LoVo (cell line): ENCODE data around the gene ANKRD39.

Experiments used
- DNase-seq: peaks from one replicate; pipeline ENCODE4 v3.0.0-alpha.2; 2016; ENCODE audit warnings: low spot score

Gene ANKRD39

GRCh38 chr2:96853321-96853720 is 4.5 kb downstream of the ANKRD39 start:
- no peak for DNase-seq

GRCh38 chr2:96852667-96853066 is 5.1 kb downstream of the ANKRD39 start:
- DNase-seq, result no peak

GRCh38 chr2:96848264-96848663 is 9.6 kb downstream of the ANKRD39 start:
- no peak for DNase-seq

GRCh38 chr2:96847586-96847985 is 10.2 kb downstream of the ANKRD39 start:
- no peak for DNase-seq

GRCh38 chr2:96846825-96847224 is 11.0 kb downstream of the ANKRD39 start:
- no peak for DNase-seq

GRCh38 chr2:96844405-96844808 is 13.4 kb downstream of the ANKRD39 start:
- no peak for DNase-seq

- DNase-seq, result no peak
Measured at GRCh38 chr2:96843538-96844268, 14.1 kb downstream of the ANKRD39 start, which contains the start of gene ANKRD23. ANKRD23 (minus strand) TSS chr2:96844021; CDS start chr2:96843992, 29 bp downstream.

GRCh38 chr2:96842600-96842999 is 15.2 kb downstream of the ANKRD39 start:
- DNase-seq, result no peak

GRCh38 chr2:96841701-96842495 is 15.9 kb downstream of the ANKRD39 start:
- DNase-seq, result no peak

- DNase-seq, result no peak
Measured at GRCh38 chr2:96839875-96840850, 17.7 kb downstream of the ANKRD39 start.

- no peak for DNase-seq
Measured at GRCh38 chr2:96839293-96839874, 18.4 kb downstream of the ANKRD39 start.

- no peak for DNase-seq
Measured at GRCh38 chr2:96838345-96839292, 19.2 kb downstream of the ANKRD39 start.

GRCh38 chr2:96837575-96837974 is 20.2 kb downstream of the ANKRD39 start:
- DNase-seq, result no peak

- no peak for DNase-seq
Measured at GRCh38 chr2:96835830-96836229, 22.0 kb downstream of the ANKRD39 start.

GRCh38 chr2:96832754-96833507 is 24.9 kb downstream of the ANKRD39 start:
- DNase-seq, result peak; percentile 84

GRCh38 chr2:96832408-96832753 is 25.4 kb downstream of the ANKRD39 start:
- DNase-seq, result no peak

GRCh38 chr2:96831679-96832078 is 26.1 kb downstream of the ANKRD39 start:
- no peak for DNase-seq

- no peak for DNase-seq
Measured at GRCh38 chr2:96830044-96830562, 27.7 kb downstream of the ANKRD39 start.

GRCh38 chr2:96828874-96829273 is 28.9 kb downstream of the ANKRD39 start:
- no peak for DNase-seq

- DNase-seq, result no peak
Measured at GRCh38 chr2:96828436-96828835, 29.4 kb downstream of the ANKRD39 start.
